D721Med (cell line): ENCODE measurements around the gene HDAC6.
A peak's percentile ranks its signal among the peaks of the same experiment; 100 is the strongest.

Experiments used
- DNase-seq: peaks from one replicate; pipeline ENCODE4 v3.0.0; 2011; ENCODE audit warnings: low spot score; ENCODE audit not compliant: insufficient read length
- FAIRE-seq: peaks from 2 replicates; lab custom pipeline; 2011; peaks lifted over from hg19 to GRCh38; lab: Jason Lieb, UNC
- CTCF ChIP-seq: IDR thresholded peaks from 2 replicates; pipeline ENCODE4 v1.5.1; 2012; ENCODE audit warnings: mild to moderate bottlenecking, control low read depth; ENCODE audit not compliant: insufficient read depth; ENCODE audit errors: missing control alignments

HDAC6 gene

GRCh38 chrX:48831136-48831908 is 29.5 kb downstream of the HDAC6 start:
- TF ChIP-seq CTCF = no peak
- no peak for DNase-seq
- FAIRE-seq = no peak

- DNase-seq (no peak), FAIRE-seq (no peak)
- TF ChIP-seq CTCF = no peak
Measured at GRCh38 chrX:48831909-48832291, 30.0 kb downstream of the HDAC6 start.

- TF ChIP-seq CTCF = no peak
- no peak for FAIRE-seq
Measured at GRCh38 chrX:48833542-48834138, 31.8 kb downstream of the HDAC6 start.

GRCh38 chrX:48834383-48834709 is 32.5 kb downstream of the HDAC6 start:
- FAIRE-seq (no peak), DNase-seq (no peak)

More at GRCh38 chrX:48833542-48834138, 31.8 kb downstream of the HDAC6 start:
- DNase-seq = no peak

GRCh38 chrX:48835524-48836329 is 33.9 kb downstream of the HDAC6 start, which contains the start of gene PCSK1N:
Gene PCSK1N (minus strand): TSS chrX:48835610. CDS start chrX:48835532, 78 bp downstream.
- no peak for FAIRE-seq
- peak; percentile 71 for DNase-seq
- TF ChIP-seq CTCF = no peak

More at GRCh38 chrX:48834383-48834709, 32.5 kb downstream of the HDAC6 start:
- no peak for TF ChIP-seq CTCF

GRCh38 chrX:48839686-48840085 is 37.8 kb downstream of the HDAC6 start:
- DNase-seq (no peak), FAIRE-seq (no peak)
- no peak for TF ChIP-seq CTCF
